ENCODE results near the gene GAS6.

DNA sequence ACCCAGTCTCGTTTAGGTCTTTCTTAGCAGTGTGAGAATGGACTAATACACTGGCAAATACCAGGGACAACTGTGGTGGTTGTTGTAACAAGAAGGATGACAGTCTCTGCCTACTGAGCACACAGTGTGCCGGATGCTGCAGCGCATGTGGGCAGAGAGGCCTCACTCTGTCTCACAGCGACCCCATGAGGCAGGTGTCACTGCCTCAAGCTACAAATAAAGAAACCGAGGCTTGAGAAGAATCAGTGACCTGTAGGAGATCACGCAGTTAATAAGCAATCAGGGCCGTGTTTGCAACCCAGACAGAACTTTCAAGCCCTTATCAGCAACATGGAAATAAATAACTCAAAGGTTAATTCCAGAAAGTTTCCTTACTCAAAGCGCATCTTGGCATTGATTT is 40.5 kb upstream of the GAS6 start:
- TF ChIP-seq, protein P1, sequence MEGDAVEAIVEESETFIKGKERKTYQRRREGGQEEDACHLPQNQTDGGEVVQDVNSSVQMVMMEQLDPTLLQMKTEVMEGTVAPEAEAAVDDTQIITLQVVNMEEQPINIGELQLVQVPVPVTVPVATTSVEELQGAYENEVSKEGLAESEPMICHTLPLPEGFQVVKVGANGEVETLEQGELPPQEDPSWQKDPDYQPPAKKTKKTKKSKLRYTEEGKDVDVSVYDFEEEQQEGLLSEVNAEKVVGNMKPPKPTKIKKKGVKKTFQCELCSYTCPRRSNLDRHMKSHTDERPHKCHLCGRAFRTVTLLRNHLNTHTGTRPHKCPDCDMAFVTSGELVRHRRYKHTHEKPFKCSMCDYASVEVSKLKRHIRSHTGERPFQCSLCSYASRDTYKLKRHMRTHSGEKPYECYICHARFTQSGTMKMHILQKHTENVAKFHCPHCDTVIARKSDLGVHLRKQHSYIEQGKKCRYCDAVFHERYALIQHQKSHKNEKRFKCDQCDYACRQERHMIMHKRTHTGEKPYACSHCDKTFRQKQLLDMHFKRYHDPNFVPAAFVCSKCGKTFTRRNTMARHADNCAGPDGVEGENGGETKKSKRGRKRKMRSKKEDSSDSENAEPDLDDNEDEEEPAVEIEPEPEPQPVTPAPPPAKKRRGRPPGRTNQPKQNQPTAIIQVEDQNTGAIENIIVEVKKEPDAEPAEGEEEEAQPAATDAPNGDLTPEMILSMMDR (IDR thresholded peaks at IDR 0.05) = peak; percentile 18 to 65 (median 51)
- TF ChIP-seq POLR2A (IDR thresholded peaks at IDR 0.05) = no peak
